Caki2 (cell line): ENCODE measurements around the gene ADIPOQ. TPM values are rescaled to one million over a fixed set of nuclear protein-coding genes. Genes with fewer than 3 reads are reported as not detected.
"Not testable (repeated sequence)": the region's sequence is repeated elsewhere in the genome, so short reads cannot be mapped to it uniquely, and the experiment has no call there.

Experiments used
- DNase-seq: peaks from one replicate; pipeline ENCODE4 v3.0.0-alpha.2; 2015; ENCODE audit warnings: low read depth
- in situ Hi-C: cut with HindIII; loops from 2 replicates; pipeline ENCODE4 v1.10.0; 2016; ENCODE audit warnings: low sequenced_read_pairs, low pct_unique_long_range_greater_than_20kb, mixed read lengths
- total RNA-seq: library from RNA; depleted of rRNA; stranded (reverse); fragments of >200 nt; shearing (Covaris generic); gene quantifications from 2 replicates; pipeline ENCODE4 v1.2.3, GENCODE V29; 2014; ENCODE audit warnings: low replicate concordance

The ADIPOQ gene
- total RNA-seq, 1 experiment from 2014 or later = not detected

DNA sequence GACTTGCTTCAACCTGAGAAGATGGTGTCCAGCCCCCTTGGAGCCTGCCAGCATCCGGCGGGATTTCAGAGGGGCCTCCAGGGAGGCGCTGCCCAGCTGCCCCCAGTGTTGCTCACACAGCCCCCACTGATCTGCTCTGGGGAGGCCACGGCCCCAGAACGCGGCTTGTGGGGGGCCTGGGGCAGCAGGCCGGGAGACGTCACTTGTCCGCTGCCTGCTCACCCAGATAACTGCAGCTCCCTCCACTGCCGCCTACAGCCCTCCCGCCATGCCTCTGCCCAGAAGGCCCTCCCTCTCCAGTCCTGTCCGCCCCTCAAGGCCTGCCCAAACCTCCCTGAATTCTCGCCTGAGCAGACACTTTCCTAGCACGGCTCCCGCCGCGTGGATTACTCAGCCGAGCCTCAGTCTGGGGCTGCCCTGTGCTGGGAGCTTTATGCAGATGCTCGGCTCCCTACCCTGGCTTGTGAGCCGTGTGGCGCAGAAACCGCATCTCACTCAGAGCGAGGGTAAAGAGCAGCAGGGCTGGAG lies 17.2 kb upstream of the ADIPOQ start:
- in situ Hi-C loops = no loop called here
- no peak for DNase-seq

DNA sequence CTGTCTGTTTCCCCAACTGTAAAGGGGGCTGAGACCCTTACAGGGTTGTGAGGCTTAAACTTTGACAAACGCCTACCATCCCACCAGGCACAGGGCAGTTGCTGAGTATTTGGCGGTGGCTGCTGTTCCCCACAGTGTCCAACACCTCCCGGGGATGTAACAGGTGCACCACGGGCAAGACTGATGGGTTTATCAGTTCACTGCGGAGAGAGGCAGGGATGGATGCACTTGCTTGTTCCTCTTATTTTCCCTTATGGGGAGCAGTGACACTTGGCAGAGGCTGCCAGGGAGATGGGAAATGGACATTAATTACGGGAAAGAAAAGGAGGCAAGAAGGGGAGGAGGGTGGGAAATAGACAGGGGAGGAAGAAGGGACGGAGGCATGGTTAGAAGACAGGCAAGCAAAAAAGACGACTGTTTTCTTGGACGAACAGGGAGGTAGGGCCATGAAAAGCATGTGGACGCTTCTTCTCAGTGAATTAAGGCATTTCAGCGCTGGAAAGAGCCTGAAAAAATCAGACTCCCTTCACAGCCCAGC lies 16.6 kb upstream of the ADIPOQ start:
- in situ Hi-C loops = no loop called here
- no peak for DNase-seq

DNA sequence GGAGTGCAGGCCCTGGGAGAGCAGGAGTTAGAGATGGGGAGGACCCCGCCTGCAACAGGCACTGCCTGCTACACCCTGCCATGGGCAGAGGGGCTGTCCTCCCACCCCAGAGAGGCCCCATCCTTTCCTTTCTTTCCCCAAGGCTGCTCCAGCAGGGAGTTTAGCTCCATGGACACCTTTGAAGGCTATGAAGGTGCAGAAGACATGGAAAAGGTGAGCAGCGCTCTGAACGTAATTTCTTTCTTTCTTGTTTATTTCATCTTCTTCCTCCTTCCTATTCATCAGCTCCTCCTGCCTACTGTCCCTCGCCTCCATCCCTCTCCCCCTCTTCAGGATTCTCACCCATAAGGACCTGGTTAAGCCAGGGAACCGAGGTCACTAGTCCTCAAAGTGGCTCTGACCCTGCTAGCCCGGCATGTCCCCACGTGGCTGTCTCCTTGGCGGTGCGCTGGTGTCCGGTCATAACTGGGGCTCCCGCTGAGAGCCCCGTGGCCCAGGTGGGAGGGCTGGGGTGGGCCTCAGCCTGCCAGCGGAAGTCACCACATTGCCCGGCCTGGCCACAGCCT lies 16.0 kb upstream of the ADIPOQ start:
- peak; percentile 10 for DNase-seq
- in situ Hi-C loops = no loop called here

DNA sequence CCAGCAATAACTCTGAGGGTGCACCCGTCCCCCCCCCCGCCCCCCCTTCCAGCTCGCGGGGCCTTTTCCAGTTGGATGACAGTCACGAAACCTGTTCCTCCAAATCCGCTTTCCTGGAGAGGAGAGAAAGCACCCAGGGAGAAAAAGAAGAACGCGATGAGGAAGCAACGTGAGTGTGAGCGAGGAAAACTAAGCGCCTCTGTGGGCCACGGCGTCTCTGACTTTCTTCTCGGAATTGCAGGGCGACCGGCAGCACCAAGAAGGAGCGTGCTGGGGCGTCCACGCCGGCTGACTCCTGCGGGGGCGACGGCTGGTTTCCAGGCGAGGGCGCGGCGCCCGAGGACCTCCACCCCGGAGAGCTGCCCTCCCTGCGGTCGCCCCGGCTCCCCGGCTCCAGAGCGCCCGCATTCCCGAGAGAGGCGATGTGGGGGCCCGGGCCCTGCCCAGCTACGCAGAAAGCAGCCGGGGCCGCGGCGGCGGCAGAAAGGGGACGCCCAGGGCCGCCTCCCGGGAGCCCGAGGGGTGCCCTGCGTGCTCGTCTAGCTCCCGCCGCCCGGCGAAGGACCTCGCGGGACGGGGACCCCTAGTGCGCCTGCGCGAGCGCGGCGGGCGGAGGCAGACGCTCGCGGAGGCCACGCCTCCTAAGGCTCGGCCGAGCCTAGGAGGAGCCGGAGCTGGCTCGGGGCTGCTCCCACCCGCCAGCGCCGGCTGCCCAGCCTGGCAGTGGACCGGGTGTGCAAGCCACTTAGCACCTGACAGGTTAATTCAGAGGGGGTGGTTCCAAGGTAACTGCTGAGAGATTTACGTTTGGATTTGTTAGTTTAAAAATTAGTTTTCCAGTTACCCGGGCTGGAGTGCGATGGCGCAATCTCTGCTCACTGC lies 15.3 kb upstream of the ADIPOQ start:
- peak; percentile 73 for DNase-seq
- in situ Hi-C loops = no loop called here

DNA sequence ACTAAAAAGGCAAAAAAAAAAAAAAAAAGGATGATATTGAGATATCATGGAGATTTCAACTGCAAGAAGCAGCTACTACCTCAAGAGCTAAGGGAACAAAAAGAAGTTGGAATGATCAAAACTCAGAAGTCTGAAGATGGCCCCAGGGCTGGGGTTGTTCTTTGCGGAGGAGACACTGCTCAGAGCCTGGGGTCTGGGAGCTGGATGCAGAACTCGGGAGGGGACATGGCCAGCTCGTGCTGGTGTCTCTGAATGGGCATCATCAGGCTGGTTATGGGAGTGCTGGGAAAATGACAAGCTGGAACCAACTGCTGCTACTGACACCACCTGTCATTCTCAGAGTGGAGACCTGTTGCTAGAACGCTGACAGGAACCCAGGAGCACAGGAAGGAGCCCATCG lies 14.2 kb upstream of the ADIPOQ start:
- in situ Hi-C loops = no loop called here
- no peak for DNase-seq

DNA sequence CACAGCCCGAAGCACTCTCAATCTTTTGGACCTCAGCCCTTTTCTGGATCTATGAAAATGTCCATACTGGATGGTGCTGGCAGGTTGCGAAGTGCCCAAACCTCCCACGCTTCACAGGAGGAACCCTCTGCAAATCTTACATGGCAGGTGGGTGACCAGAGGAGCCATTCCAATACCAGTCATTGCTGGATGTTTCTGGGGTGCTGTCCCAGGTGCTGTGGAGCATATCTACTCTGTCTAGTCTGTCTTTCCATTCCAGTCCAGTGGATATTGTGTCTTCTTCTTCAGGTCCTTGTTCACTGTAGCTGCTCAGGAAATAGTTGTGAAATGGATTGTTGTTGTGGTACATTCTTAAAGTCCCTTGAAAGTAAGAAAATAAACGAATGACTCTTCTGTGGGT lies 10.7 kb upstream of the ADIPOQ start:
- in situ Hi-C loops = no loop called here
- no peak for DNase-seq

DNA sequence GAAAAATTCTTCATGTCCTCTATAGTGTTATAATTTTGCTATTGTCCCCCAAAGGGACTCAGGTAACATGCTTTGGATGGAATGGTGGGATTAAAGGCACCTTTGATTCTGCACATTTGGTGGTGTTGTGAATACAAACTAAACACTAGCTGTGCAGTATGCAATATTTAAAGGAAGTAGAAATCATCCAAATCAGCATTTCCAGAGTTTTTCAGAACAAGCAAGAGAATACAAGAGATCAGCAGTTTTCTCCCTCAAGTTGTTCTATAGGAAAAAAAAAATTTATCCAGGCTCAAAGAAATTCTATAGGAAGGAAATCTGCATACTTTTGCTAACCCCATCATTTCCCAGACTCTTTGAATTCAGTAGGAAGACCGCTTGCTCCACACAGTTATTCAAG lies 10.2 kb upstream of the ADIPOQ start:
- in situ Hi-C loops = no loop called here
- DNase-seq = no peak

DNA sequence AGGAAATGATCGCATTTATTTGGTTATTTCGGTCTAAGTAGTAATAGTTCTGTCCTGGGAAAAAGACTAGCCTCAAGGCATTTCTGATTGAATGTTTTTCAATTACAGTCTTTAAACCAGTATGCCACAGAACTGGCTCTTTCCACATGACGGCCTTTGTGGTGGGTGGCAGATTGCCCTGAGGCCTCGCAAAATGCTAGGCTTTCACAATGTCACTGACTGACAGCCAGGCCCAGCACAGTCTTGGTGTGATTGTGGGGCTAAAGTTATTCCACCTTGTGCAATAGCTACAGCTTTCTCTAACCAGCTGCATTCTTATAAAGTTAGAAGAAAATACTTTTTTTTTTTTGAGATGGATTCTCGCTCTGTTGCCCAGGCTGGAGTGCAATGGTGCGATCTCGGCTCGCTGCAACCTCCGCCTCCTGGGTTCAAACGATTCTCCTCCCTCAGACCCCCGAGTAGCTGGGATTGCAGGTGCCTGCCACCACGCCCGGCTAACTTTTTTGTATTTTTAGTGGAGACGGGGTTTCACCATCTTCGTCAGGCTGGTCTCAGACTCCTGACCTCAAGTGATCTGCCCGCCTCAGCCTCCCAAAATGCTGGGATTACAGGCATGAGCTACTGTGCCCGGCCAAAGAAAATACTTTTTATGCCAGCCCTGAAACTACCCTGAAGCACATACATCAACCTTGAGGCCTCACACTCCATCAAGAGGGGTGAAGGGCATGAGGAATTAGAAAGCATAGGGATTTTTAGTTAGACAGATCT lies 2.5 kb upstream of the ADIPOQ start:
- in situ Hi-C loops = no loop called here
- DNase-seq = no peak

DNA sequence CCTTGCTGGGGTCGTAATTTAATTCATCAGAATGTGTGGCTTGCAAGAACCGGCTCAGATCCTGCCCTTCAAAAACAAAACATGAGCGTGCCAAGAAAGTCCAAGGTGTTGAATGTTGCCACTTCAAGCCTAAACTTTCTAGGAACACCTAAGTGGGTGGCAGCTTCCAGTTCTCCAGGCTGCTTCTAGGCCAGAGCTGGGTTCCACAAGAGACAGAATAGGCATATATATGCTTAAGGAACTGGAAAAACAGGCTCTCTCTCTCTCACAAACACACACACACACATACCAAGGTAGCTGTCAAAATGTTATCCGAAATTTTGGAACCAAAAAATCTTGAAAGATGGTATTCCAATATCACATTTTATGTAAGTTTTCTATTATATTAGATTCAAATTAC lies 890 bp upstream of the ADIPOQ start:
- in situ Hi-C loops = no loop called here
- no peak for DNase-seq

DNA sequence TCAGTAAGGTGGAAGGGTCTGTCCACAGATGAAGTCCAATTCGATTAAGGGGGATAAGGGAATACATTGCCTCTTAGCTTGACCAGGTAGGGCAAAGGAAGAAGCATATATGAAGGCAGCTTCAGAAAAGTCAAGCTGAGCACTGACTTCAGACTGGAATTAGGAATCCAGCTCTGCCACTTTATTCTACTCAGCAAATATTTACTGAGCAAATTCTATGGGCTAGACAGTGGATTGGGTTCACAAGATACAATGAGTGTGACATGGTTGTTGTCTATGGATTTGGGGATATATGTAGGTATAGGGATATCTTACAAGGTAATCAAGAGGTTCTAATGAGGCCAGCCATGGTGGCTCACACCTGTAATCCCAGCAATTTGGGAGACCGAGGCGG lies 526 bp downstream of the ADIPOQ start:
- no peak for DNase-seq
- in situ Hi-C loops = no loop called here

DNA sequence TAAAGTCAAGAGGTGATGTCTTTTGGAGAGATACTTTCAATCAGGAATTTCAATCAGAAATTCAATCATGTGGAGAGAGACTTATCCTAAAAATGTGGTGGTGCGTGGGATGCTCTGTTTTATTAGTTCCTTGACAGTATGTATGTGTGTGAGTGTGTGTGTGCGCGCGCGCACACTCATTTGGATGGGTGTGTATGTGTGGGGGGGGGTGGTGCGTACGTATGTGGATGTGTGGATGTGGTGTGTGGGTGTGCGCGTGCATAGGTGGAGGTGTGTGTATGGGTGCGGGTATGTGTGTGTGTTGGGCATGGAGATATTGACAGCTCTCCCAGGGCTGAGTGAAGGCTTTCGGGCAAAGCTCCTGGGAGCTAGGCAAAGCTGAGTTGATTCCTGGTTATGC lies 2.4 kb downstream of the ADIPOQ start:
- no peak for DNase-seq
- in situ Hi-C loops = no loop called here

DNA sequence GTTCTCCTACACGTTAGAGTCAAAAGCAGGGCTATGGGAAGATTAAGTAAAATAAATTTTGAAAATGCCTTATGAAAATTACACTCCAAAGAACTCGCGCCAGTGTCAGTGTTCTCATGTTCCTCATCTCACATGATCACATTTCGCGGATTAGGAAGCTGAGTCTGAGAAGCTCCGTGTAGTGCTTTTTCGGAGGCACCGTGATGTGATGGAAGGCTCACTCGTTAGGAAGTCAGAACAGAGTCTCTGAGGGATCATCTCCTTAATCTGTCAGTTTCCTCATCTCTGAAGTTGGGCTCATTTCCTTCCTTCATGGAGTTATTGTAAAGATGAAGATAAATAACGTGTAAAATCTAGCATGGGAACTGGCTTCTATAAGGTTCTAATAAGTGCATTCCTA lies 3.2 kb downstream of the ADIPOQ start:
- in situ Hi-C loops = no loop called here
- no peak for DNase-seq

DNA sequence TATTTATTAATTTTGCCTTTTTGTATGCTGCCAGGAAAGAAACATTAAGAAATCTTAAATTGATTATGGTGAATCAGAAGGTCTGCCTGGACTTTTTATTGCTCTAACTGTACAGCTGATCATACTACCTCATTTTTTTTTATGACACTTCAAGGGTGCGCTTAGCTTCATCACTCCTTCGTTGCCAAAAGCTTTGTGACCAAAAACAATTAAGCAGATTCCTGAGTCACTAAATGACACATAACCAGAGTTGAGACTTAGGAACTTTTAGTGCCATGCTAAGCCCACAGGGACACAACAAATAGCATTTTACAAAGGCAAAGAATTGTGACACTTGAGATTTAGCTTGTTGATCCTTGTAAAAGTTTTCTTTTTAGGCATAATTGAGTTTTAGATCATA lies 4.9 kb downstream of the ADIPOQ start:
- no peak for DNase-seq
- in situ Hi-C loops = no loop called here

DNA sequence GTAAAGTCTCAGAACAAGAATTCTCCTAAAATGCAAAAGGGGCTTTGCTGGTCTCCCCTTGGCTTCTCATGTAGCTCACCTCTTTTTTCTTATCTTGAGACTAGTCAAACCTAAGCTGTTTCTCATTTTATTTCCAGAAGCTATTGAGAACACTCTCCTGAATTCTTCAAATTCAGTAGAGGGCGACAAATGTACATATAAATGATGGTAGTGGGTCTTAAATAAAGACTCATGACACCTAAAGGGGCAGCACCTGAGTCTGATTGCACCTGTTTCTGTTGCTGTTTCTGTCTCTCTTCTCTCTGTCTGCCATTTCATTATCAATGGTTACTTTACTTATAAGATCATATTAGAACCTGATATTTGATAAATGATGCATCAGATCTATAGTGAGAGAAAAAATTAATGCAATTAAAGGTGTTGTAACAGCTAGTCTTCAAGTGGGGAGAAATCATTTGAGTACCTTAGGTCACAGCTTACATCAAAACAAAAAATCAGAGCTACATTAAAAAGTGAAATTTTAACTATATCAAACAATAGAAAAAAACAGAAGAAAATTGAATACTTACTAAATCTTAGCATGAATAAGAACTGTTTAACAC lies 7.0 kb downstream of the ADIPOQ start:
- in situ Hi-C loops = no loop called here
- DNase-seq = peak; percentile 51

DNA sequence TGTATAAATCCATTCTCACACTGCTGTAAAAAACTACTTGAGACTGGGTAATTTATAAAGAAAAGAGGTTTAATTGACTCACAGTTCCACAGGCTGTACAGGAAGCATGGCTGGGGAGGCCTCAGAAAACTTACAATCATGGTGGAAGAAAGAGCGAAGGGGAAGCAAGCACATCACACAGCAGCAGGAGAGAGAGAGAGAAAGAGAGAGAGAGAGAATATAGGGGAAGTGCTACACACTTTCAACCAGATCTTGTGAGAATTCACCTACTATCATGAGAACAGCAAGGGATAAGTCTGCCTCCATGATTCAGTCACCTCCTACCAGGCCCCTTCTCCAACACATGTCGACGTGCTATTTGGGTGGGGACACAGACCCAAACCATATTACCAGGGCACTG lies 9.3 kb downstream of the ADIPOQ start:
- DNase-seq, in situ Hi-C loops: not testable (repeated sequence)

DNA sequence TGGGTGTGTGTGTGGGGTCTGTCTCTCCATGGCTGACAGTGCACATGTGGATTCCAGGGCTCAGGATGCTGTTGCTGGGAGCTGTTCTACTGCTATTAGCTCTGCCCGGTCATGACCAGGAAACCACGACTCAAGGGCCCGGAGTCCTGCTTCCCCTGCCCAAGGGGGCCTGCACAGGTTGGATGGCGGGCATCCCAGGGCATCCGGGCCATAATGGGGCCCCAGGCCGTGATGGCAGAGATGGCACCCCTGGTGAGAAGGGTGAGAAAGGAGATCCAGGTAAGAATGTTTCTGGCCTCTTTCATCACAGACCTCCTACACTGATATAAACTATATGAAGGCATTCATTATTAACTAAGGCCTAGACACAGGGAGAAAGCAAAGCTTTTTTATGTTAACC lies 10.5 kb downstream of the ADIPOQ start:
- in situ Hi-C loops = no loop called here
- DNase-seq = no peak

DNA sequence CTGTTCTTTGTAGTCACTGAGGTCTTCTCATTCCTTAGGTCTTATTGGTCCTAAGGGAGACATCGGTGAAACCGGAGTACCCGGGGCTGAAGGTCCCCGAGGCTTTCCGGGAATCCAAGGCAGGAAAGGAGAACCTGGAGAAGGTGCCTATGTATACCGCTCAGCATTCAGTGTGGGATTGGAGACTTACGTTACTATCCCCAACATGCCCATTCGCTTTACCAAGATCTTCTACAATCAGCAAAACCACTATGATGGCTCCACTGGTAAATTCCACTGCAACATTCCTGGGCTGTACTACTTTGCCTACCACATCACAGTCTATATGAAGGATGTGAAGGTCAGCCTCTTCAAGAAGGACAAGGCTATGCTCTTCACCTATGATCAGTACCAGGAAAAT lies 11.6 kb downstream of the ADIPOQ start:
- in situ Hi-C loops = no loop called here
- no peak for DNase-seq

DNA sequence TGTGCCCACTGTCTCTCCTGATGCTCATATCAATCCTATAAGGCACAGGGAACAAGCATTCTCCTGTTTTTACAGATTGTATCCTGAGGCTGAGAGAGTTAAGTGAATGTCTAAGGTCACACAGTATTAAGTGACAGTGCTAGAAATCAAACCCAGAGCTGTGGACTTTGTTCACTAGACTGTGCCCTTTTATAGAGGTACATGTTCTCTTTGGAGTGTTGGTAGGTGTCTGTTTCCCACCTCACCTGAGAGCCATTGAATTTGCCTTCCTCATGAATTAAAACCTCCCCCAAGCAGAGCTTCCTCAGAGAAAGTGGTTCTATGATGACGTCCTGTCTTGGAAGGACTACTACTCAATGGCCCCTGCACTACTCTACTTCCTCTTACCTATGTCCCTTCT lies 12.4 kb downstream of the ADIPOQ start:
- in situ Hi-C loops = no loop called here
- no peak for DNase-seq

DNA sequence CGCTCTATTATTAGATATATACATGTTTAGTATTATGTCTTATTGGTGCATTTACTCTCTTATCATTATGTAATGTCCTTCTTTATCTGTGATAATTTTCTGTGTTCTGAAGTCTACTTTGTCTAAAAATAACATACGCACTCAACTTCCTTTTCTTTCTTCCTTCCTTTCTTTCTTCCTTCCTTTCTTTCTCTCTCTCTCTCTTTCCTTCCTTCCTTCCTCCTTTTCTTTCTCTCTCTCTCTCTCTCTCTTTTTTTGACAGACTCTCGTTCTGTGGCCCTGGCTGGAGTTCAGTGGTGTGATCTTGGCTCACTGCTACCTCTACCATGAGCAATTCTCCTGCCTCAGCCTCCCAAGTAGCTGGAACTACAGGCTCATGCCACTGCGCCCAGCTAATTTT lies 15.2 kb downstream of the ADIPOQ start:
- DNase-seq = no peak
- in situ Hi-C loops = no loop called here
